ENCODE results near the gene L3MBTL1. TPM values are rescaled to one million over a fixed set of nuclear protein-coding genes. Genes with fewer than 3 reads are reported as not detected.

Gene L3MBTL1
- total RNA-seq, 1 donor: 7.8 TPM

DNA sequence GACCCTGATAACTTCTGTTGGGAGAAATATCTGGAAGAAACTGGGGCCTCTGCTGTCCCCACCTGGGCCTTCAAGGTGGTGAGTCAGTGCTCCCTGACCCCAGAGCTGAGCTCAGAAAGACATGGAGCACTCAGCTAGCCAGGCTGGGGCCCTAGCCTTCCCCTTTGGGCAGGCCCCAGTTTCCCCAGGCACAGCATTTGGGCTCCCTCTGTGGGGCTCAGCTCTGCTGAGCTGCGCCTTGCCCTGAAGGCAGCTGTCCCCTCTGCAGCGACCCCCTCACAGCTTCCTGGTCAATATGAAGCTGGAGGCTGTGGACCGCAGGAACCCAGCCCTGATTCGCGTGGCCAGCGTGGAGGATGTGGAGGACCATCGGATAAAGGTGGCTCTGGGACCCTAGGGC lies 26.5 kb downstream of the L3MBTL1 start:
- DNase-seq (ENCODE audit: low read depth): no peak
- TF ChIP-seq, protein P1, sequence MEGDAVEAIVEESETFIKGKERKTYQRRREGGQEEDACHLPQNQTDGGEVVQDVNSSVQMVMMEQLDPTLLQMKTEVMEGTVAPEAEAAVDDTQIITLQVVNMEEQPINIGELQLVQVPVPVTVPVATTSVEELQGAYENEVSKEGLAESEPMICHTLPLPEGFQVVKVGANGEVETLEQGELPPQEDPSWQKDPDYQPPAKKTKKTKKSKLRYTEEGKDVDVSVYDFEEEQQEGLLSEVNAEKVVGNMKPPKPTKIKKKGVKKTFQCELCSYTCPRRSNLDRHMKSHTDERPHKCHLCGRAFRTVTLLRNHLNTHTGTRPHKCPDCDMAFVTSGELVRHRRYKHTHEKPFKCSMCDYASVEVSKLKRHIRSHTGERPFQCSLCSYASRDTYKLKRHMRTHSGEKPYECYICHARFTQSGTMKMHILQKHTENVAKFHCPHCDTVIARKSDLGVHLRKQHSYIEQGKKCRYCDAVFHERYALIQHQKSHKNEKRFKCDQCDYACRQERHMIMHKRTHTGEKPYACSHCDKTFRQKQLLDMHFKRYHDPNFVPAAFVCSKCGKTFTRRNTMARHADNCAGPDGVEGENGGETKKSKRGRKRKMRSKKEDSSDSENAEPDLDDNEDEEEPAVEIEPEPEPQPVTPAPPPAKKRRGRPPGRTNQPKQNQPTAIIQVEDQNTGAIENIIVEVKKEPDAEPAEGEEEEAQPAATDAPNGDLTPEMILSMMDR (IDR thresholded peaks at IDR 0.05; ENCODE audit: insufficient read depth, low read depth, low read length): no peak

DNA sequence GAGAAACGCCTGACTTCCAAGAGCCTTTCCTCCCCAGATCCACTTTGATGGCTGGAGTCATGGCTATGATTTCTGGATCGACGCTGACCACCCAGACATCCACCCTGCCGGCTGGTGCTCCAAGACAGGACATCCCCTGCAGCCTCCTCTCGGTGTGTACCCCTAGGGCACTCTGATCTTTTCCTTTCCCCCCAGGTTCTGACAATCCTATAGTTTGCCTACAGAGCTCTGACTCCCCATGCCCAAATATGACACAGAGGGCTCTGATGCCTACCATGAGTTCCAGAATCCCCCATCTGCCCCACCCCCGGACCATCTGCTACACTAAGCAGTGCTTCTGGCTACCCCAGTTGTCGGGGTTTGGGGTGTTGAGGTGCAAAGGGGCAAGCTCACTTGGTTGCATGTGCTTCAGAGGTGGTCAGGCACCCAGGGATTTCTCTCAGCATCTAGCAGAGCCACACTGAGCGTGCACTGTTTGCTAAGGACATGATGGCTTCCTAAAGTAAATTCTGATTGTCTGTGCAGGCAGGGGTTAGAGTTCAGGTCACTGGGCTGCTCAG lies 27.4 kb downstream of the L3MBTL1 start:
- DNase-seq (ENCODE audit: low read depth): no peak
- TF ChIP-seq, protein P1 (IDR thresholded peaks at IDR 0.05; ENCODE audit: insufficient read depth, low read depth, low read length): no peak
- H3K4me3 ChIP-seq (ENCODE audit: low read depth, low read length): no peak overlapping the region

More for the DNA sequence above, 26.5 kb downstream of the L3MBTL1 start:
- no peak overlapping the region for H3K4me3 ChIP-seq (ENCODE audit: low read depth, low read length)

DNA sequence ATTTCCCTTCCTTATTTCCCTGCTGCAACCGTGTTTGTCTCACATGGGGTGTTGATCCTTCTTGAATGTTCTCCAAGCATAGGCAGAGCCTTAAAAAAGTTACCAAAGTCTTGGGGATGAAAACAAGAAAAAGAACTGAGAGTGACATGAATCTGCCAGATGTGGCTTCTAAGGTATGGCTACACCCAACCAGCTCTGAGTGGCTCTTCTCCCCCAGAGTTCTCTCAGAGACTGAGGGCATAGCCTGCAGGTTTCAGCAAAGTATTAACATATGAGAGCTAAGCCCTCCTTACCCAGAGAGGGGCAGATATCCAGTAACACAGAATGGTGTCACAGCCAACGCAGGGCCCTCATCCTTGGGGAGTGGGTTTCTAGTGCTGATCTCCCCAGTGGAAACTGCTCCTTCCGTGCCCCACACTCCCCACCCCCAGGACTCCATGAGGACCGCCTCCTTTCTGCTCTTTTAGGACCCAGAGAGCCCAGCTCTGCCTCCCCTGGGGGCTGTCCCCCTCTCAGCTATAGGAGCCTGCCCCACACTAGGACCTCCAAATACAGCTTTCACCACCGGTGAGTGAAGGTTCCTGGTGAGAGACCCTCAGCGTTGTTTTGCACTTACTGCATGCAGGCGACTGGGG lies 28.0 kb downstream of the L3MBTL1 start:
- TF ChIP-seq, protein P1 (IDR thresholded peaks at IDR 0.05; ENCODE audit: insufficient read depth, low read depth, low read length): no peak
- no peak overlapping the region for H3K4me3 ChIP-seq (ENCODE audit: low read depth, low read length)
- no peak for DNase-seq (ENCODE audit: low read depth)

DNA sequence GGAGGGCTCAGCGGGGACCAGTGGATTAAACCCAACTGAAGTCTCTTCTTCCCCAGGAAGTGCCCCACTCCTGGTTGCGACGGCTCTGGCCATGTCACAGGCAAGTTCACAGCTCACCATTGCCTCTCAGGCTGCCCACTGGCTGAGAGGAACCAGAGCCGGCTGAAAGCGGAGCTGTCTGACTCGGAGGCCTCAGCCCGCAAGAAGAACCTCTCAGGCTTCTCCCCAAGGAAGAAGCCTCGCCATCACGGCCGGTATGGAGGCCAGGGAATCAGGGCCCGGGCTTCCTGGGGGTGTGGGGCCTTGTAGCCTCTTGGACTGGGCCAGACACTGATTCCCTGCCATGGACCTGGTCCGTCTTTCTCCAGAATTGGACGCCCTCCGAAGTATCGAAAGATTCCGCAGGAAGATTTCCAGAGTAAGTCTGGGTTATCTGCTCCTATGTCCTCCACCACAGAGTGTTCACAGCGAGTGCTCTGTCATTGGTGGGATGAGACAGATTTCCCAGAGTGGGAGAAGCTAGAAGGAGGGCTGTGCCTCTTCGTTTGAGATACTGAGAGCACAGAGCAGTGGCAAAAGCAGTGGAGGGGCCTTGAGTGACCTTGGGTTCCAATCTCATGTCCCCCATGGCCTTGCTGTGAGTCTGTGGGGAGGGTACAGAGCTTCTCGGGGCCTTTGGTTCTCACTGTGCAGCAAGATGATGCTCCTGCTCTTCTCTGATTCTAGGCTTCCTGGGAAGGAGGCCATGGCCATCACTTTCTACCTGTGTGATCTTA lies 28.7 kb downstream of the L3MBTL1 start:
- H3K4me3 ChIP-seq (ENCODE audit: low read depth, low read length): no peak overlapping the region
- TF ChIP-seq, protein P1 (IDR thresholded peaks at IDR 0.05; ENCODE audit: insufficient read depth, low read depth, low read length): no peak
- DNase-seq (ENCODE audit: low read depth): no peak

DNA sequence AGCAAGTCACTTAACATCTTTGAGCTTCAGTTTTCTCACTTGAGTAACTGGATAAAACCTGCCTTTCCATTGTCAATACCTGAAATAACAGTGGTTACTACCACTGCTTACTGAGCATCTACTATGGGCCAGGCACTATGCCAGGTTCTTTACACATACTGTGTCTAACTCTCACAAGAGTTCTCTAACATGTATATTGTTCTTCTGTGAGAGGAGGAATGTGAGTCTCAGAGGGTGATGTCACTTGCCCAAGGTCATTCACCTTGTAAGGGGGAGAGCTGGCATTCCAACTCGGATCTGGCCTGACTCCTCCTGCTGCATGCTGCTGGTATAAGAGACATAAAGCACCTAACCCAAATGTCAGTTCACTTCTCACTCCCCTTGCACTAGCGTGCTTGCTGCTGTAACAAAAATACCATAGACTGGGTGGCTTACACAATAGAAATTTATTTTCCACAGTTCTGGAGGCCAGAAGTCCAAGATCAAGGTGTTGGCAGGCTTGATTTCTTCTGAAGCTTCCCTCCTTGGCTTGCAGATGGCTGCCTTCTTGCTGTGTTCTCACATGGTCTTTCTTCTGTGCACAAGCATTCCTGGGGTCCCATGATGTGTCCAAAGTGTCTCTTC lies 29.4 kb downstream of the L3MBTL1 start:
- H3K4me3 ChIP-seq (ENCODE audit: low read depth, low read length): no peak overlapping the region
- DNase-seq (ENCODE audit: low read depth): no peak
- TF ChIP-seq, protein P1 (IDR thresholded peaks at IDR 0.05; ENCODE audit: insufficient read depth, low read depth, low read length): no peak

DNA sequence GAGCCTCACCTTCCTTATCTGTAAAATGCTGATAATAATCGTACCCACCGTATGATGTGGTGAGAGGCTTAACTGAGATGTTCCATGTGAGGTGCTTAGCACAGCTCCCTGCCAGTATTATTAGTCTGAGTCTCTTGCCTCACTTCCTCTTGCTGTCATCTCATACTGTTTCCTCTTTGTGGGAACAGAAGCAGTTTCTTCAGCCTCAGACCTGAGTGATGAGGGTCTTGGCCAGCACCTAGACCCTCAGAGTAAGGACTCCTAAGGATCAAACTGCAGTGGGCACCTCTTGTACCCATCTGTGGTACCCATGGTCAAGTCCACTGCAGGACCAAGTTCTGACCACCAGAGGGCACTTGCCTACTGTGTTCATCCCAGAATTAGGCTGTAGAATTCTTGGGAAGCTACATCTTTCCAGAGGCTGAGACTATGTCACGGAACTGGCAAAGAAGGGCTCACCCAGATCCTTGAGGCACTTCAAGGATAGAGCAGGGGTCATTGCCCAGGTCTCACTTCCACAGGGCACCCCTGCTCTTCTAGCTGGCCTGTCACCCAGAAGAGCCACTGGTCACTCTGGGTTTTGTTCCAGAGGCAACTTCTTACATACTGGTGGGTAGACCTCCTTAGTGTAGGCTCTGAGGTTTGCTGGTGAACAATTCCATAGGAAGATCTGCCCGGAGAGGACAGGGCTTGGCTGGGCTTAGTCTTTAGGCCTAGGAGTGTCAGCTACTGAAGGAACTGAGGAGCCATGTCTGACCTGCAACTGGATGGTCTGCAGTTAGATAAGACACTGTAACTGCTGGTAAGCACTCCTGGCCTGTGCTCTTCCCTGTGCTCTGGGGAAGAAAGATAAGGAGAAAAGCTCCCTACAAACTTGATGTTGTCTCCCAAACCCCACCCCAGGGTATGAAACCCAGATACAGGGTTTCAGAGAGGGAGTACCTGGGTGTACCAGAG lies 30.7 kb downstream of the L3MBTL1 start:
- peak; percentile 64 for DNase-seq (ENCODE audit: low read depth)
- H3K4me3 ChIP-seq (ENCODE audit: low read depth, low read length): no peak overlapping the region
- TF ChIP-seq, protein P1 (IDR thresholded peaks at IDR 0.05; ENCODE audit: insufficient read depth, low read depth, low read length): peak; percentile 97
